K562 (cell line): ENCODE data around the gene ISOC1. TPM values are rescaled to one million over a fixed set of nuclear protein-coding genes. Genes with fewer than 3 reads are reported as not detected.

ENCODE experiments used
- EHMT2 ChIP-seq: fragments of 450-650 bp; IDR thresholded peaks from 2 replicates; pipeline ENCODE4 v1.6.1; 2018; ENCODE audit warnings: antibody characterized with exemption
- ELF4 ChIP-seq: fragments of 450-650 bp; formaldehyde crosslinking; IDR thresholded peaks from 2 replicates; pipeline ENCODE4 v1.4.0; 2022; ENCODE audit warnings: missing genetic modification characterization
- FOSL1 ChIP-seq: fragments of 200-800 bp; sonication (Bioruptor generic); conservative IDR thresholded peaks from 2 replicates; pipeline ENCODE4 v1.6.1; 2016; ENCODE audit warnings: missing genetic modification characterization, missing compliant biosample characterization
- FOXM1 ChIP-seq, 2 experiments: fragments of 450-650 bp in 1 of 2; sonication (generic) in 1 of 2; formaldehyde crosslinking in 1 of 2; IDR thresholded peaks; 2 replicates each; pipeline versions ENCODE4 v1.6.1 to v1.9.0; 2017 to 2022; ENCODE audit warnings: low read depth in 2 of 2, mild to moderate bottlenecking in 2 of 2, missing genetic modification reagents in 1 of 2, moderate library complexity in 1 of 2
- GATA2 ChIP-seq: sonication (generic); formaldehyde crosslinking; IDR thresholded peaks from 2 replicates; pipeline ENCODE4 v1.4.0; 2020; ENCODE audit warnings: mild to moderate bottlenecking, missing genetic modification reagents
- HDAC2 ChIP-seq: fragments of 450-650 bp; IDR thresholded peaks from 2 replicates; pipeline ENCODE4 v1.6.1; 2016; ENCODE audit warnings: mild to moderate bottlenecking
- JUN ChIP-seq, 2 experiments: sonication (generic) in 1 of 2; formaldehyde crosslinking in 1 of 2; IDR thresholded peaks; 2 replicates each; pipeline versions ENCODE4 v1.6.1 to v1.8.0; 2012 to 2022; ENCODE audit warnings: borderline replicate concordance in 2 of 2, mild to moderate bottlenecking in 2 of 2, improper control_type of control experiment in 1 of 2, low read depth in 1 of 2, low read length in 1 of 2, missing genetic modification reagents in 1 of 2
- JUND ChIP-seq, 2 experiments: IDR thresholded peaks; 2 replicates in 1 of 2; 3 replicates in 1 of 2; pipeline ENCODE4 v1.6.1; 2011; ENCODE audit warnings: borderline replicate concordance in 2 of 2, low read depth in 2 of 2, low read length in 2 of 2, improper control_type of control experiment in 1 of 2, missing biosample characterization in 1 of 2, missing genetic modification characterization in 1 of 2, missing genetic modification reagents in 1 of 2
- MIER1 ChIP-seq: fragments of 450-650 bp; IDR thresholded peaks from 2 replicates; pipeline ENCODE4 v1.6.1; 2016; ENCODE audit warnings: antibody characterized with exemption, mild to moderate bottlenecking, low read depth
- MTA2 ChIP-seq: fragments of 450-650 bp; IDR thresholded peaks from 2 replicates; pipeline ENCODE4 v1.6.1; 2016; ENCODE audit warnings: low read depth
- NELFE ChIP-seq: IDR thresholded peaks from 2 replicates; pipeline ENCODE4 v1.6.1; 2011; ENCODE audit warnings: mild to moderate bottlenecking; ENCODE audit not compliant: insufficient read depth, insufficient read length
- NR1H2 ChIP-seq: sonication (generic); formaldehyde crosslinking; IDR thresholded peaks from 2 replicates; pipeline ENCODE4 v1.4.0; 2020; ENCODE audit warnings: mild to moderate bottlenecking, missing genetic modification reagents
- SMARCC2 ChIP-seq: fragments of 450-650 bp; IDR thresholded peaks from 2 replicates; pipeline ENCODE4 v1.6.1; 2017; ENCODE audit warnings: antibody characterized with exemption, moderate library complexity, mild to moderate bottlenecking, low read depth
- TAL1 ChIP-seq: fragments of 450-650 bp; IDR thresholded peaks from 2 replicates; pipeline ENCODE4 v1.6.1; 2016; ENCODE audit warnings: mild to moderate bottlenecking
- TEAD4 ChIP-seq, 2 experiments: sonication (generic) in 1 of 2; formaldehyde crosslinking in 1 of 2; IDR thresholded peaks; 2 replicates each; pipeline versions ENCODE4 v1.6.1 to v1.8.0; 2012 to 2022; ENCODE audit warnings: borderline replicate concordance in 1 of 2, inconsistent platforms in 1 of 2, low read length in 1 of 2, mild to moderate bottlenecking in 1 of 2, missing genetic modification reagents in 1 of 2
- ZNF717 ChIP-seq: fragments of 250-450 bp; sonication (Bioruptor Pico); IDR thresholded peaks from 2 replicates; pipeline ENCODE4 v1.5.0; 2021
- polyA plus RNA-seq, 8 experiments: library from polyadenylated mRNA; depleted of rRNA in 4 of 8; stranded (reverse) in 5 of 8; unstranded in 3 of 8; fragments of >200 nt; fragmentation: Nextera tagmentation in 2 of 8; fragmentation: Illumina TruSeq in 1 of 8; extraction: Ambion mirVana in 2 of 8; extraction: Trizol in 1 of 8; gene quantifications; 2 replicates each; pipeline versions ENCODE4 v1.2.1 to v1.2.3, GENCODE V29; 2011 to 2014; ENCODE audit warnings: inconsistent platforms in 1 of 8, missing spikeins in 1 of 8
- total RNA-seq, 7 experiments: library from RNA; depleted of rRNA in 6 of 7; stranded (reverse); fragments of >200 nt in 6 of 7; fragmentation: Illumina TruSeq in 2 of 7; extraction: Trizol in 2 of 7; gene quantifications; 2 replicates each; pipeline versions ENCODE4 v1.2.1 to v1.2.3, GENCODE V29; 2011 to 2021; ENCODE audit warnings: low replicate concordance in 1 of 7
- TF ChIP-seq, protein P1 (sequence below): fragments of 450-650 bp; IDR thresholded peaks from 2 replicates; pipeline ENCODE4 v1.6.1; 2017; ENCODE audit warnings: antibody characterized with exemption
- TF ChIP-seq, protein P2 (sequence below): fragments of 250-450 bp; sonication (Bioruptor Pico); IDR thresholded peaks from 2 replicates; pipeline ENCODE4 v1.5.0; 2021
- TF ChIP-seq, protein P3 (sequence below): sonication (generic); formaldehyde crosslinking; IDR thresholded peaks from 2 replicates; pipeline ENCODE4 v1.8.0; 2022; ENCODE audit warnings: missing genetic modification reagents, mild to moderate bottlenecking, borderline replicate concordance
- TF ChIP-seq, protein P4 (sequence below): fragments of 450-650 bp; formaldehyde crosslinking; IDR thresholded peaks from 2 replicates; pipeline ENCODE4 v1.4.0; 2020; ENCODE audit warnings: mild to moderate bottlenecking, moderate library complexity

ISOC1 gene
- total and polyA plus RNA-seq, 9 of the 15 experiments (the other 6 are each of a cell fraction or from before 2014, with no cell fraction given), result 14.0 to 67.9 (median 51.3) TPM

DNA sequence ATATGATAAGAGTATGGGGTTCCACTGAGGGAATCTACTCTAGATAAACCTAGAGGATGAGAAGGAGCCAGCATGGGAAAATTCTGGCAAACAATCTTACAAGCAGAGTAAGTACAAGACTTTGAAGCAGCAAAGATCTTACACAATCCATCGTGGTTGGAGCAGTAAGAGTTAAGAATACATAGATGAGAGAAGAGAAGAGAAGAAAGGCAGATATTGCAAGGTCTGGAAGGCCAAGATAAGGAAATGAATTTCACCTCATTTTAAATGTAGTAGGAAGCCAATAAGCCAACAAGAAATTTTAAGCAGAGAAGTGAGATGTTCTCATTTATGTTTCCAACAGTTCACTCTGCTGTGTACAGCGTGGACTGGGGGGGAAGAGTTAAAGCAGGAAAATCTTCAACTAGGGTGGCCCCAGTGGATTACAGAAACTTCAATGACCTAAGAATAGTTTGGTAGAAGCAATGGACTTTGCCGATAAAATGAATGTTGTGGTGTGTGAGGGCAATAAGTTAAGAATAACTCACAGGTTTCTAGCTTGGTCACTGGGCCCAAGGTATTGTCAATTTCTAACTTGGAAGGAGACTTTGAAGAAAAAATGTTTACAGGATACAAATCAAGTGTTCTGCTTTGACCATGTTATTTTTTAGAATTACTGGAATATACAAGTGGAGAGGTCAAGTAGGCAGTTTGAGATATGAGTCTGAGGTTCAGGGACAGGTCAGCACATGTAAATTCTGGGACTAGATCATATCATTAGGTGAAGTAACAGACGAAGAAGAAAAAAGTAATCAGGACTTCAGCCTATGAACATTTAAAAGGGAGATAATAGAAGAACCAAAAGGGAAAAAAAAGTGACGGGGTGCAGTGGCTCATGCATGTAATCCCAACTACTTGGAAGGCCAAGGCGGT, 12.1 kb upstream of the ISOC1 start (continued):
- TF ChIP-seq JUN (IDR thresholded peaks at IDR 0.05; ENCODE audit: borderline replicate concordance, low read depth, low read length), result 0 out of 2 replicates have a peak, but pooled peaks have one; percentile 28
- no peak for TF ChIP-seq JUN (CRISPR knock-in tag; IDR thresholded peaks at IDR 0.05; ENCODE audit: borderline replicate concordance)
- peak; percentile 57 for TF ChIP-seq FOSL1 (tag)
- TF ChIP-seq, protein P1, sequence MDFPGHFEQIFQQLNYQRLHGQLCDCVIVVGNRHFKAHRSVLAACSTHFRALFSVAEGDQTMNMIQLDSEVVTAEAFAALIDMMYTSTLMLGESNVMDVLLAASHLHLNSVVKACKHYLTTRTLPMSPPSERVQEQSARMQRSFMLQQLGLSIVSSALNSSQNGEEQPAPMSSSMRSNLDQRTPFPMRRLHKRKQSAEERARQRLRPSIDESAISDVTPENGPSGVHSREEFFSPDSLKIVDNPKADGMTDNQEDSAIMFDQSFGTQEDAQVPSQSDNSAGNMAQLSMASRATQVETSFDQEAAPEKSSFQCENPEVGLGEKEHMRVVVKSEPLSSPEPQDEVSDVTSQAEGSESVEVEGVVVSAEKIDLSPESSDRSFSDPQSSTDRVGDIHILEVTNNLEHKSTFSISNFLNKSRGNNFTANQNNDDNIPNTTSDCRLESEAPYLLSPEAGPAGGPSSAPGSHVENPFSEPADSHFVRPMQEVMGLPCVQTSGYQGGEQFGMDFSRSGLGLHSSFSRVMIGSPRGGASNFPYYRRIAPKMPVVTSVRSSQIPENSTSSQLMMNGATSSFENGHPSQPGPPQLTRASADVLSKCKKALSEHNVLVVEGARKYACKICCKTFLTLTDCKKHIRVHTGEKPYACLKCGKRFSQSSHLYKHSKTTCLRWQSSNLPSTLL, result no peak
- TF ChIP-seq JUND (IDR thresholded peaks at IDR 0.05; ENCODE audit: borderline replicate concordance, low read depth, low read length), result peak; percentile 57; the same call in 1 of the 2 replicates
- TF ChIP-seq JUND (tag; IDR thresholded peaks at IDR 0.05; ENCODE audit: borderline replicate concordance, low read depth, low read length), result no peak; the same call in 1 of the 3 replicates
- TF ChIP-seq, protein P2, sequence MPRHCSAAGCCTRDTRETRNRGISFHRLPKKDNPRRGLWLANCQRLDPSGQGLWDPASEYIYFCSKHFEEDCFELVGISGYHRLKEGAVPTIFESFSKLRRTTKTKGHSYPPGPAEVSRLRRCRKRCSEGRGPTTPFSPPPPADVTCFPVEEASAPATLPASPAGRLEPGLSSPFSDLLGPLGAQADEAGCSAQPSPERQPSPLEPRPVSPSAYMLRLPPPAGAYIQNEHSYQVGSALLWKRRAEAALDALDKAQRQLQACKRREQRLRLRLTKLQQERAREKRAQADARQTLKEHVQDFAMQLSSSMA (CRISPR knock-in tag), result no peak
- no peak for TF ChIP-seq MIER1
- peak; percentile 72 for TF ChIP-seq GATA2 (CRISPR knock-in tag)
- peak; percentile 84 for TF ChIP-seq FOXM1 (IDR thresholded peaks at IDR 0.05; ENCODE audit: low read depth)
- TF ChIP-seq FOXM1 (CRISPR knock-in tag; IDR thresholded peaks at IDR 0.05; ENCODE audit: low read depth), result no peak
- peak; percentile 92 for TF ChIP-seq TAL1
- TF ChIP-seq, protein P3, sequence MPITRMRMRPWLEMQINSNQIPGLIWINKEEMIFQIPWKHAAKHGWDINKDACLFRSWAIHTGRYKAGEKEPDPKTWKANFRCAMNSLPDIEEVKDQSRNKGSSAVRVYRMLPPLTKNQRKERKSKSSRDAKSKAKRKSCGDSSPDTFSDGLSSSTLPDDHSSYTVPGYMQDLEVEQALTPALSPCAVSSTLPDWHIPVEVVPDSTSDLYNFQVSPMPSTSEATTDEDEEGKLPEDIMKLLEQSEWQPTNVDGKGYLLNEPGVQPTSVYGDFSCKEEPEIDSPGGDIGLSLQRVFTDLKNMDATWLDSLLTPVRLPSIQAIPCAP (CRISPR knock-in tag), result no peak
- peak; percentile 93 for TF ChIP-seq TEAD4 (IDR thresholded peaks at IDR 0.05; ENCODE audit: low read length)
- TF ChIP-seq TEAD4 (CRISPR knock-in tag; IDR thresholded peaks at IDR 0.05; ENCODE audit: borderline replicate concordance), result no peak
- no peak for TF ChIP-seq NR1H2 (CRISPR knock-in tag)
- TF ChIP-seq, protein P4, sequence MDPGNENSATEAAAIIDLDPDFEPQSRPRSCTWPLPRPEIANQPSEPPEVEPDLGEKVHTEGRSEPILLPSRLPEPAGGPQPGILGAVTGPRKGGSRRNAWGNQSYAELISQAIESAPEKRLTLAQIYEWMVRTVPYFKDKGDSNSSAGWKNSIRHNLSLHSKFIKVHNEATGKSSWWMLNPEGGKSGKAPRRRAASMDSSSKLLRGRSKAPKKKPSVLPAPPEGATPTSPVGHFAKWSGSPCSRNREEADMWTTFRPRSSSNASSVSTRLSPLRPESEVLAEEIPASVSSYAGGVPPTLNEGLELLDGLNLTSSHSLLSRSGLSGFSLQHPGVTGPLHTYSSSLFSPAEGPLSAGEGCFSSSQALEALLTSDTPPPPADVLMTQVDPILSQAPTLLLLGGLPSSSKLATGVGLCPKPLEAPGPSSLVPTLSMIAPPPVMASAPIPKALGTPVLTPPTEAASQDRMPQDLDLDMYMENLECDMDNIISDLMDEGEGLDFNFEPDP (CRISPR knock-in tag), result no peak
- TF ChIP-seq HDAC2, result peak; percentile 53; the same call in 1 of the 2 replicates
- TF ChIP-seq MTA2, result peak; percentile 92
- peak; percentile 65 for TF ChIP-seq SMARCC2
- peak; percentile 75 for TF ChIP-seq EHMT2
- TF ChIP-seq ZNF717 (CRISPR knock-in tag), result no peak
- no peak for TF ChIP-seq NELFE
- TF ChIP-seq ELF4 (CRISPR knock-in tag), result 0 out of 2 replicates have a peak, but pooled peaks have one; percentile 15
